K562 (cell line): ENCODE results near the gene RHBDL3. TPM values are rescaled to one million over a fixed set of nuclear protein-coding genes. Genes with fewer than 3 reads are reported as not detected.
A peak's percentile ranks its signal among the peaks of the same experiment; 100 is the strongest.

Source experiments
- ATAC-seq: fragments of 200-7000 bp; cut with Tn5 transposase; 3 replicates; pipeline ENCODE4 v1.9.1; 2020; ENCODE audit warnings: moderate library complexity
- BruUV-seq: library from RNA; stranded (reverse); fragments of 400-500 nt; replicated peaks from 2 replicates; lab custom pipeline; 2021; lab: Mats Ljungman, UMichigan
- CTCF ChIA-PET: fragments of 300-600 bp; formaldehyde crosslinking; extraction: SDS; loops from one replicate; lab custom pipeline; 2021; ENCODE audit warnings: low intra/inter-chr PET ratio; lab: Yijun Ruan, JAX
- POLR2A ChIA-PET: fragments of 300-600, 350-650 bp; sonication (Branson Sonifier 250); formaldehyde crosslinking; extraction: SDS; loops from one replicate; lab custom pipeline; 2021; ENCODE audit warnings: antibody characterized with exemption, inconsistent platforms; lab: Yijun Ruan, JAX
- DNase-seq, 4 experiments: peaks; one replicate each; pipeline versions ENCODE4 v3.0.0 to v3.0.0-alpha.2; 2011 to 2018; ENCODE audit warnings: low spot score in 3 of 4, mixed read lengths in 3 of 4; ENCODE audit errors: extremely low read depth in 1 of 4
- FAIRE-seq: peaks from 2 replicates; lab custom pipeline; 2011; peaks lifted over from hg19 to GRCh38; lab: Jason Lieb, UNC
- H2AFZ ChIP-seq: 2 replicates; pipeline ENCODE4 v1.6.0; 2011; ENCODE audit warnings: low read depth, low read length, control low read depth, inconsistent platforms
- H3K27ac ChIP-seq: fragments of 200-600 bp; 3 replicates; pipeline ENCODE4 v1.8.0; 2011; ENCODE audit warnings: low read depth, mild to moderate bottlenecking, control low read depth, inconsistent platforms, low read length, moderate library complexity, mixed read lengths; ENCODE audit errors: extremely low read depth
- H3K27me3 ChIP-seq, 2 experiments: fragments of 300-600 bp in 1 of 2; 2 replicates in 1 of 2; 3 replicates in 1 of 2; pipeline versions ENCODE4 v1.6.0 to v1.8.0; 2011; ENCODE audit warnings: inconsistent platforms in 2 of 2, low read length in 2 of 2, mild to moderate bottlenecking in 1 of 2, mixed read lengths in 1 of 2, moderate library complexity in 1 of 2; ENCODE audit not compliant: control insufficient read depth in 2 of 2, insufficient read depth in 2 of 2
- H3K36me3 ChIP-seq: fragments of 300-600 bp; 3 replicates; pipeline ENCODE4 v1.8.0; 2011; ENCODE audit warnings: mild to moderate bottlenecking, low read length, inconsistent platforms; ENCODE audit not compliant: control insufficient read depth, insufficient read depth
- H3K4me1 ChIP-seq, 2 experiments: fragments of 200-600 bp in 1 of 2; replicated peaks in 1 of 2; 2 replicates in 1 of 2; 3 replicates in 1 of 2; pipeline versions ENCODE4 v1.5.1 to v1.8.0; 2011; ENCODE audit warnings: inconsistent platforms in 2 of 2, low read length in 2 of 2, mild to moderate bottlenecking in 1 of 2, mixed read lengths in 1 of 2, moderate library complexity in 1 of 2; ENCODE audit not compliant: control insufficient read depth in 2 of 2, insufficient read depth in 2 of 2
- H3K4me2 ChIP-seq: 2 replicates; pipeline ENCODE4 v1.6.1; 2011; ENCODE audit warnings: low read length, control low read depth, inconsistent platforms, mixed read lengths; ENCODE audit not compliant: insufficient read depth
- H3K4me3 ChIP-seq: fragments of 200-600 bp; sonication (generic), shearing (Covaris generic); 2 replicates; pipeline ENCODE4 v1.5.1; 2016; ENCODE audit warnings: control low read depth, inconsistent platforms
- H3K79me2 ChIP-seq: fragments of 200-600 bp; 3 replicates; pipeline ENCODE4 v1.8.0; 2011; ENCODE audit warnings: low read length, inconsistent platforms; ENCODE audit not compliant: control insufficient read depth, insufficient read depth
- H3K9ac ChIP-seq, 2 experiments: 2 replicates each; pipeline versions ENCODE4 v1.6.0 to v1.6.1; 2011; ENCODE audit warnings: low read depth in 2 of 2, low read length in 2 of 2, control low read depth in 1 of 2, inconsistent platforms in 1 of 2, mild to moderate bottlenecking in 1 of 2, mixed read lengths in 1 of 2; ENCODE audit not compliant: insufficient read depth in 1 of 2
- H3K9me1 ChIP-seq: one replicate; pipeline ENCODE4 v1.6.0; 2011; ENCODE audit warnings: inconsistent platforms, mild to moderate bottlenecking, low read length, moderate library complexity; ENCODE audit not compliant: control insufficient read depth, insufficient read depth
- H3K9me3 ChIP-seq: replicated peaks from 2 replicates; pipeline ENCODE4 v1.5.1; 2011; ENCODE audit warnings: low read depth, low read length, inconsistent platforms; ENCODE audit not compliant: control insufficient read depth, insufficient read depth
- H4K20me1 ChIP-seq: replicated peaks from 2 replicates; pipeline ENCODE4 v1.6.1; 2011; ENCODE audit warnings: low read length, inconsistent platforms, mixed read lengths; ENCODE audit not compliant: control insufficient read depth, insufficient read depth
- ATF7 ChIP-seq: fragments of 450-650 bp; IDR thresholded peaks from 2 replicates; pipeline ENCODE4 v1.7.1; 2014; ENCODE audit warnings: mild to moderate bottlenecking, moderate library complexity
- BACH1 ChIP-seq: fragments of 200-800 bp; sonication (Bioruptor generic); IDR thresholded peaks from 2 replicates; pipeline ENCODE4 v1.6.1; 2016; ENCODE audit warnings: missing genetic modification characterization, missing compliant biosample characterization
- BMI1 ChIP-seq: fragments of 150-350 bp; IDR thresholded peaks from 2 replicates; pipeline ENCODE4 v1.6.1; 2014; ENCODE audit warnings: low read length
- CCNT2 ChIP-seq: IDR thresholded peaks from 2 replicates; pipeline ENCODE4 v1.6.1; 2011; ENCODE audit warnings: borderline replicate concordance, low read depth, mild to moderate bottlenecking, moderate library complexity, mixed read lengths, low read length; ENCODE audit not compliant: insufficient read length; ENCODE audit errors: extremely low read depth
- CREB3 ChIP-seq: fragments of 450-650 bp; conservative IDR thresholded peaks from 2 replicates; pipeline ENCODE4 v1.6.1; 2016; ENCODE audit warnings: missing genetic modification characterization, low read depth, mild to moderate bottlenecking, missing compliant biosample characterization, moderate library complexity
- CREBBP ChIP-seq: IDR thresholded peaks from one replicate; pipeline ENCODE4 v1.6.1; 2012; ENCODE audit warnings: low read depth, mild to moderate bottlenecking, control low read depth, inconsistent platforms, low read length
- CREM ChIP-seq: IDR thresholded peaks from 2 replicates; pipeline ENCODE4 v1.6.1; 2014; ENCODE audit warnings: antibody characterized with exemption, low read depth
- GABPA ChIP-seq: fragments of 200-800 bp; sonication (Bioruptor generic); conservative IDR thresholded peaks from 2 replicates; pipeline ENCODE4 v1.6.1; 2016; ENCODE audit warnings: low read depth, missing genetic modification characterization, missing compliant biosample characterization
- GATA2 ChIP-seq: sonication (generic); formaldehyde crosslinking; IDR thresholded peaks from 2 replicates; pipeline ENCODE4 v1.4.0; 2020; ENCODE audit warnings: mild to moderate bottlenecking, missing genetic modification reagents
- KLF16 ChIP-seq: IDR thresholded peaks from 2 replicates; pipeline ENCODE4 v1.6.1; 2016; ENCODE audit warnings: antibody characterized with exemption
- MAFK ChIP-seq: IDR thresholded peaks from 2 replicates; pipeline ENCODE4 v1.6.1; 2011; ENCODE audit warnings: low read length, improper control_type of control experiment
- NFYB ChIP-seq: IDR thresholded peaks from 2 replicates; pipeline ENCODE4 v1.6.1; 2011; ENCODE audit warnings: mild to moderate bottlenecking, moderate library complexity; ENCODE audit not compliant: insufficient read length; ENCODE audit errors: extremely low read depth
- NONO ChIP-seq, 2 experiments: fragments of 200-400 bp in 1 of 2; fragments of 450-650 bp in 1 of 2; formaldehyde crosslinking in 1 of 2; IDR thresholded peaks; 2 replicates each; pipeline ENCODE4 v1.6.1; 2017; ENCODE audit warnings: low read depth in 2 of 2, mild to moderate bottlenecking in 2 of 2, moderate library complexity in 2 of 2, low read length in 1 of 2
- NR1H2 ChIP-seq: sonication (generic); formaldehyde crosslinking; IDR thresholded peaks from 2 replicates; pipeline ENCODE4 v1.4.0; 2020; ENCODE audit warnings: mild to moderate bottlenecking, missing genetic modification reagents
- POLR2AphosphoS5 ChIP-seq: IDR thresholded peaks from 2 replicates; pipeline ENCODE4 v1.6.1; 2011; ENCODE audit warnings: mild to moderate bottlenecking, low read depth, low read length, moderate library complexity; ENCODE audit not compliant: control insufficient read depth, insufficient read depth
- POLR3G ChIP-seq: IDR thresholded peaks from 2 replicates; pipeline ENCODE4 v1.6.1; 2011; ENCODE audit not compliant: insufficient read length, insufficient replicate concordance; ENCODE audit errors: extremely low read depth
- RBM15 ChIP-seq: fragments of 200-400 bp; formaldehyde crosslinking; IDR thresholded peaks from 2 replicates; pipeline ENCODE4 v1.6.1; 2018; ENCODE audit warnings: mild to moderate bottlenecking, low read length, moderate library complexity; ENCODE audit not compliant: insufficient read depth
- SOX6 ChIP-seq: fragments of 450-650 bp; IDR thresholded peaks from 2 replicates; pipeline ENCODE4 v1.6.1; 2014; ENCODE audit warnings: mild to moderate bottlenecking
- TEAD4 ChIP-seq, 2 experiments: sonication (generic) in 1 of 2; formaldehyde crosslinking in 1 of 2; IDR thresholded peaks; 2 replicates each; pipeline versions ENCODE4 v1.6.1 to v1.8.0; 2012 to 2022; ENCODE audit warnings: borderline replicate concordance in 1 of 2, inconsistent platforms in 1 of 2, low read length in 1 of 2, mild to moderate bottlenecking in 1 of 2, missing genetic modification reagents in 1 of 2
- ZEB2 ChIP-seq: fragments of 450-650 bp; IDR thresholded peaks from 2 replicates; pipeline ENCODE4 v1.6.1; 2016
- ZNF3 ChIP-seq: fragments of 250-450 bp; sonication (Bioruptor Pico); IDR thresholded peaks from 2 replicates; pipeline ENCODE4 v1.5.0; 2021; ENCODE audit warnings: mild to moderate bottlenecking, moderate library complexity
- WGBS: fragments of 100-300 bp; shearing (Covaris generic); methylation state at CpG from one replicate; pipeline ENCODE4 v1.1.6; 2016; ENCODE audit warnings: low coverage, mixed read lengths; ENCODE audit not compliant: insufficient coverage; ENCODE audit errors: missing lambda C conversion rate; 5-methylcytosine and 5-hydroxymethylcytosine counted together
- in situ Hi-C: fragments of 300-500 bp; cut with MboI; formaldehyde crosslinking; loops from 4 replicates; pipeline ENCODE4 v1.15.0; 2018; ENCODE audit warnings: inconsistent platforms, mixed read lengths
- intact Hi-C: fragments of 100-400 bp; cut with micrococcal nuclease; formaldehyde crosslinking; loops from 2 replicates; pipeline ENCODE4 v1.14.2; 2022
- polyA plus RNA-seq, 8 experiments: library from polyadenylated mRNA; depleted of rRNA in 4 of 8; stranded (reverse) in 5 of 8; unstranded in 3 of 8; fragments of >200 nt; fragmentation: Nextera tagmentation in 2 of 8; fragmentation: Illumina TruSeq in 1 of 8; extraction: Ambion mirVana in 2 of 8; extraction: Trizol in 1 of 8; gene quantifications; 2 replicates each; pipeline versions ENCODE4 v1.2.1 to v1.2.3, GENCODE V29; 2011 to 2014; ENCODE audit warnings: inconsistent platforms in 1 of 8, missing spikeins in 1 of 8
- total RNA-seq, 7 experiments: library from RNA; depleted of rRNA in 6 of 7; stranded (reverse); fragments of >200 nt in 6 of 7; fragmentation: Illumina TruSeq in 2 of 7; extraction: Trizol in 2 of 7; gene quantifications; 2 replicates each; pipeline versions ENCODE4 v1.2.1 to v1.2.3, GENCODE V29; 2011 to 2021; ENCODE audit warnings: low replicate concordance in 1 of 7
- TF ChIP-seq, protein P1 (sequence below): fragments of 450-650 bp; formaldehyde crosslinking; IDR thresholded peaks from 2 replicates; pipeline ENCODE4 v1.4.0; 2020; ENCODE audit warnings: mild to moderate bottlenecking, moderate library complexity

RHBDL3 gene
- total and polyA plus RNA-seq, 9 of the 15 experiments (the other 6 are each of a cell fraction or from before 2014, with no cell fraction given), result 0.06 to 0.31 (median 0.09) TPM; not detected in 4

DNA sequence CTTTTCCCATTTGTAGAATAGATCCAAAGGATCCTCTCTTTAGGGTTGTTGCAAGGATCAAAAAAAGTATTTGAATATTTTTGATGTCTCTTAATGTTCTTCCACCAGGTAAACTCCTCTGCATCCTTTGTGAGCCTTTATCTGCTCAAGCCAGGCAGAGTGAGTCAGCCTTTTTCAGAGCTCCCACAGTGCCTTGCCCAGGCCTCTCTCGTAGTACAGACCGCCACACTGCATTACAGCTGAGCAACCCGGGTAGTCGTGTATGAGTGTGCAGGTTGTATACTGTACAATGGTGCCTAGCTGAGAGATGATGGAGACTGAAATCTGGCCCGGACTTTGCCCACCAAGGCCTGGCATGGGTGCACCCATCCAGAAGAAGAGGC is 20.9 kb downstream of the RHBDL3 start:
- intact Hi-C loops, result no loop called here
- Histone ChIP-seq H3K4me2 (peak overlapping the region; percentile 47), H3K36me3 (no peaks in the 10 kb centered on the region; the same call in 2 of the 3 replicates), H3K27ac (peak overlapping the region; percentile 76), H2AFZ (peak overlapping the region; percentile 59), H3K9me3 (no peaks in the 10 kb centered on the region), H3K79me2 (no peaks in the 10 kb centered on the region), H3K4me1 (peaks cover 35 to 49% of the 10 kb centered on the region in 2 experiments), H4K20me1 (no peaks in the 10 kb centered on the region), H3K4me3 (no peak overlapping the region), H3K27me3 (no peaks in the 10 kb centered on the region), H3K9ac (peak overlapping the region in 1 of 2 experiments; percentile 32; a peak in 1 of 4 replicates), H3K9me1 (no peaks in the 10 kb centered on the region)
- FAIRE-seq (peak; percentile 100), DNase-seq (peak; percentile 71 to 94 (median 82)), ATAC-seq (peak; percentile 98)
- BruUV-seq, result no TSS peak
- in situ Hi-C loops, result no loop called here
- 0% methylated on average over 5 of the region's 5 CpGs for WGBS
- POLR2A ChIA-PET, result interaction anchor here (0.7 to 2.7 kb wide), 7 partner anchors 8 to 1270 kb away, joined by 3 to 14 read pairs (median 6); no protein-coding TSS in a partner anchor
- CTCF ChIA-PET, result no interaction called here
- TF ChIP-seq GATA2 (CRISPR knock-in tag), result peak; percentile 54; the same call in 1 of the 2 replicates
- peak; percentile 68 for TF ChIP-seq BACH1 (tag)
- TF ChIP-seq CREM, result peak; percentile 63
- TF ChIP-seq POLR2AphosphoS5, result peak; percentile 55; the same call in 1 of the 2 replicates
- no peak for TF ChIP-seq CREB3 (tag)
- TF ChIP-seq MAFK, result peak; percentile 87
- no peak for TF ChIP-seq POLR3G
- TF ChIP-seq TEAD4 (IDR thresholded peaks at IDR 0.05; ENCODE audit: low read length), result peak; percentile 80
- TF ChIP-seq TEAD4 (CRISPR knock-in tag; IDR thresholded peaks at IDR 0.05; ENCODE audit: borderline replicate concordance), result no peak
- TF ChIP-seq NFYB, result no peak
- TF ChIP-seq NR1H2 (CRISPR knock-in tag), result no peak
- TF ChIP-seq CCNT2, result peak; percentile 34
- no peak for TF ChIP-seq CREBBP
- peak; percentile 75 for TF ChIP-seq SOX6
- TF ChIP-seq ZEB2, result peak; percentile 92
- peak; percentile 60 for TF ChIP-seq KLF16
- TF ChIP-seq NONO (IDR thresholded peaks at IDR 0.05; ENCODE audit: low read depth in 2 of 2, low read length in 1 of 2), result no peak
- TF ChIP-seq BMI1, result no peak
- TF ChIP-seq, protein P1, sequence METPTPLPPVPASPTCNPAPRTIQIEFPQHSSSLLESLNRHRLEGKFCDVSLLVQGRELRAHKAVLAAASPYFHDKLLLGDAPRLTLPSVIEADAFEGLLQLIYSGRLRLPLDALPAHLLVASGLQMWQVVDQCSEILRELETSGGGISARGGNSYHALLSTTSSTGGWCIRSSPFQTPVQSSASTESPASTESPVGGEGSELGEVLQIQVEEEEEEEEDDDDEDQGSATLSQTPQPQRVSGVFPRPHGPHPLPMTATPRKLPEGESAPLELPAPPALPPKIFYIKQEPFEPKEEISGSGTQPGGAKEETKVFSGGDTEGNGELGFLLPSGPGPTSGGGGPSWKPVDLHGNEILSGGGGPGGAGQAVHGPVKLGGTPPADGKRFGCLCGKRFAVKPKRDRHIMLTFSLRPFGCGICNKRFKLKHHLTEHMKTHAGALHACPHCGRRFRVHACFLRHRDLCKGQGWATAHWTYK, result no peak
- TF ChIP-seq GABPA (tag), result peak; percentile 26; the same call in 1 of the 2 replicates
- peak; percentile 62; the same call in 1 of the 2 replicates for TF ChIP-seq ATF7
- no peak for TF ChIP-seq ZNF3 (CRISPR knock-in tag)
- TF ChIP-seq RBM15, result no peak
